NCI-H2196 treated with DMSO at 0.1 percent for 48 hours (cell line): Measurements from ENCODE around the gene PLEKHG3.
A peak's percentile ranks its signal among the peaks of the same experiment; 100 is the strongest.

Experiments
- DNase-seq: peaks from one replicate; lab custom pipeline; 2025; ENCODE audit not compliant: unreplicated experiment; lab: John Stamatoyannopoulos, UW

The PLEKHG3 gene

GRCh38 chr14:64777461-64777860 is 73.2 kb downstream of the PLEKHG3 start:
- DNase-seq = no peak

- DNase-seq = no peak
Observed at GRCh38 chr14:64778104-64778754, 74.0 kb downstream of the PLEKHG3 start.

- no peak for DNase-seq
Observed at GRCh38 chr14:64779472-64779871, 75.2 kb downstream of the PLEKHG3 start.

GRCh38 chr14:64782196-64782595 is 78.0 kb downstream of the PLEKHG3 start:
- no peak for DNase-seq

GRCh38 chr14:64784006-64784405 is 79.8 kb downstream of the PLEKHG3 start:
- DNase-seq = no peak

DNA sequence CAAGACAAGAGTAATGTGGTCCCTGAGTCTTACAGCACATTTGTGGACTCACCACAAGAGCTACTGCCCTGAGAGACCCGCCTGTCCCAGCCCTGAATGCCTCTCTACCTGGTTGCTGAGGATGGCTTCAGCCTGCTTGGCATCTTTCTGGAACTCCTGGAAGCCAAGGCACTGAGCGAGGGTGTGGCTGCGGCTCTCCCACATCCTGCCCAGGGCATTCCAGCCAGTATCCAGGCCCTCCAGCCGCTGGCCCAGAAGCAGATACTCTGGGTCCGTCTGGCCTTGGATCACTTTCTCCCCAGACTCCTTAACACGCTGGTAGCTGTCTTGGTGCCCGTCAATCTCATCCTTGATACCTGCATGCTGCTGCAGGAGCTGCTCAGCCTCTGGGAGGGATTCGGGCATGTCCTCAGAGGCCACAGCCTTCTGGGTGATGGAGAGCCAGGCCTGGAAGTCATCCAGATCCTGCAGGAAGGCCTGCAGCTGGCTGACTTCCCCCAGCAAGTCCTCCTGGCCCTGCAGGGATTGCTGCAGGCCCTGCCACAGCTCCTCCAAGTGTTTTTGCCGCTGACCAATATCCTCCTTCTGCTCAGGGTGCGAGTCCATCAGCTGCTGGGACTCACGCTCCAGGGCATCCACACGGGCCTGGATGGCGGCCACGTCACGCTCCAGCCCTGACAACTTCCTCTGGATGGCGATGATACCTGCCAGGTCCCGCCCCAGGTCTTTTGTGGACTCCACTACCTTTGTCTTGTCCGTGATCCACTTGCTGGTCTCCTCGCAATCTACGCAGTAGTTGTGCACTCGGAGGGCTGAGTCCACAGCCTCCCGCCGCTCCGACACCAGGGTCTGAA is 82.3 kb downstream of the PLEKHG3 start:
- no peak for DNase-seq

- DNase-seq = no peak
Observed at GRCh38 chr14:64787619-64788018, 83.4 kb downstream of the PLEKHG3 start.

GRCh38 chr14:64788706-64789105 is 84.5 kb downstream of the PLEKHG3 start:
- DNase-seq = peak; percentile 74

- no peak for DNase-seq
Observed at GRCh38 chr14:64789696-64790095, 85.5 kb downstream of the PLEKHG3 start.

GRCh38 chr14:64790478-64790877 is 86.3 kb downstream of the PLEKHG3 start:
- DNase-seq = no peak

- DNase-seq = no peak
Observed at GRCh38 chr14:64792231-64792630, 88.0 kb downstream of the PLEKHG3 start.

- DNase-seq = no peak
Observed at GRCh38 chr14:64792871-64793560, 88.8 kb downstream of the PLEKHG3 start.

DNA sequence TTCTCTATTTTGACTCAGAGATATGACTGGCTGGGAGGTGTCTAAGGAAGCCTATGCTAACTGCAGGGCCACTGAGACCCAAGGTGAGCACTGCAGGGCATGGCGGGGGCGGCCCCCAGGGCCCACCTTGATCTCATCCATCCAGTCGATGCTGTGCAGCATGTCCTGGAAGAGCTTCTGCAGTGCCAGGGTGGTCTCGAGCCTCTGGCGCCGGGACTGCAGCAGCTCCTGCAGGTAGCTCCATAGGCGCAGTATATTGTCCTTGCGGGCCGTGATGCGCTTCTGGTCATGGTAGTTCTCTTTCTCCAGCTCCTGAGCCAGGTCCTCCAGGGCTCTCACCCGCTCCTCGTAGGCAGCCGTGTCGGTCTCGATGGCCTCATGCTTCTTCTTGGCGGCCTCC is 91.0 kb downstream of the PLEKHG3 start:
- DNase-seq = no peak

- no peak for DNase-seq
Observed at GRCh38 chr14:64795921-64796320, 91.7 kb downstream of the PLEKHG3 start.

DNA sequence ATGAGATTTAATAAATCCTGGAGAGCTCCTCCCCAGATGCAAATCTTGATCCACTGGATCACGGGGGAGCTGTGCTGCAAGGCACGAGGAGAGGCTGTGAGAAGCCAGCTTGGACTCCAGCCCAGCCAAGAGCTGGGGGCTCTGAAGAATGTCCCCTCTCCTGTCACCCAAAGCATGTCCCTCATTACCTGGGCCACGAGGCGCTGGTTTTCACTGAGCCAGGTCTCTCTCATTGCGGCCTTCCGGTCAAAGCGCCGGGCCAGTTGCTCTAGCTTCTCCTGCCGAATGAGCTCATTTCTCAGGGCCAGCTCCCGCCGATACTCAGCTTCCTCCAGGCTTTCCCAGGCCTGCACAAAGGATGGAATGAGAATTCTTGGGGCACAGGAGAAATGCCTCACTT is 92.1 kb downstream of the PLEKHG3 start:
- DNase-seq = no peak

DNA sequence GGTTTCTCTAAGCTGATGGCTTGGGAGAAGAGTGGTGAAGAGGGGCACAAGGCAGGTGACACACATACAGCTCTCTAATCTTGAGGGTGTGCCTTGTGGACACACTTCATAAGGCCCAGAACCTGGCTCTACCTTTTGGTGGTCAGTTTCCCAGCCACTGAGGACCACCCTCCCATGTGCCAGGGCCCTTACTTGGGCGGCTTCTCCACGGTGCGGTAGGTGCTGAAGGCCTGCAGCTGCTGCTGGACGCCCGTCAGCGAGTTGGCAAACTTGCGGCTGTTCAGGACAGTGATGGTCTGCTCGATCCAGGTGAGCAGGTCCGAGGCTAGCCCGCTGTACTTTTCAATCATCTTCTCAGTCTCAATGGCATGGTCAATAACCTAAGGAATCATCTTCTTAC is 95.3 kb downstream of the PLEKHG3 start:
- DNase-seq = no peak
